H9 (cell line): ENCODE data around the gene SNHG17. TPM values are rescaled to one million over a fixed set of nuclear protein-coding genes. Genes with fewer than 3 reads are reported as not detected.
A peak's percentile ranks its signal among the peaks of the same experiment; 100 is the strongest.

ENCODE experiments used
- DNase-seq: peaks from one replicate; pipeline ENCODE4 v3.0.0-alpha.2; 2017
- H2AFZ ChIP-seq: one replicate; pipeline ENCODE4 v1.6.1; 2013; ENCODE audit warnings: mild to moderate bottlenecking, low read length, control low read depth, moderate library complexity
- H2AK5ac ChIP-seq: 2 replicates; pipeline ENCODE4 v1.6.1; 2013; ENCODE audit warnings: low read length, control low read depth, mixed read lengths; ENCODE audit not compliant: insufficient read length
- H2BK120ac ChIP-seq: one replicate; pipeline ENCODE4 v1.6.1; 2013; ENCODE audit warnings: low read depth, mild to moderate bottlenecking, low read length, control low read depth, inconsistent platforms; ENCODE audit not compliant: poor library complexity, severe bottlenecking
- H2BK12ac ChIP-seq: 2 replicates; pipeline ENCODE4 v1.6.1; 2013; ENCODE audit warnings: low read length, control low read depth, mixed read lengths, low read depth; ENCODE audit not compliant: insufficient read length
- H2BK15ac ChIP-seq: 2 replicates; pipeline ENCODE4 v1.6.1; 2013; ENCODE audit warnings: low read depth, low read length, control low read depth
- H2BK20ac ChIP-seq: one replicate; pipeline ENCODE4 v1.6.1; 2013; ENCODE audit warnings: low read depth, mild to moderate bottlenecking, low read length, control low read depth, inconsistent platforms; ENCODE audit not compliant: poor library complexity, severe bottlenecking
- H2BK5ac ChIP-seq: 2 replicates; pipeline ENCODE4 v1.6.1; 2013; ENCODE audit warnings: low read length, control low read depth, mixed read lengths; ENCODE audit not compliant: insufficient read length
- H3K14ac ChIP-seq: 2 replicates; pipeline ENCODE4 v1.6.1; 2013; ENCODE audit warnings: low read length, control low read depth; ENCODE audit not compliant: insufficient read depth
- H3K18ac ChIP-seq: 2 replicates; pipeline ENCODE4 v1.6.1; 2013; ENCODE audit warnings: low read depth, mild to moderate bottlenecking, mixed read lengths, low read length, control low read depth; ENCODE audit not compliant: insufficient read length
- H3K23ac ChIP-seq: 2 replicates; pipeline ENCODE4 v1.6.1; 2013; ENCODE audit warnings: low read length, control low read depth, mixed read lengths, low read depth; ENCODE audit not compliant: insufficient read length
- H3K23me2 ChIP-seq: 2 replicates; pipeline ENCODE4 v1.6.1; 2013; ENCODE audit warnings: low read depth, mild to moderate bottlenecking, mixed read lengths, low read length, control low read depth; ENCODE audit not compliant: insufficient read length, poor library complexity, severe bottlenecking
- H3K27ac ChIP-seq: 2 replicates; pipeline ENCODE4 v1.5.1; 2013; ENCODE audit warnings: low read length, control low read depth, mixed read lengths, low read depth; ENCODE audit not compliant: insufficient read length
- H3K27me3 ChIP-seq: 2 replicates; pipeline ENCODE4 v1.6.1; 2013; ENCODE audit warnings: low read length, control low read depth, inconsistent platforms; ENCODE audit not compliant: insufficient read depth
- H3K4ac ChIP-seq: 2 replicates; pipeline ENCODE4 v1.6.1; 2013; ENCODE audit warnings: low read depth, mild to moderate bottlenecking, control low read depth, inconsistent platforms, low read length, moderate library complexity
- H3K4me1 ChIP-seq: 2 replicates; pipeline ENCODE4 v1.6.1; 2013; ENCODE audit warnings: low read length, control low read depth, inconsistent platforms; ENCODE audit not compliant: insufficient read depth
- H3K4me2 ChIP-seq: 2 replicates; pipeline ENCODE4 v1.6.1; 2013; ENCODE audit warnings: low read length, control low read depth, mixed read lengths; ENCODE audit not compliant: insufficient read length, insufficient read depth
- H3K56ac ChIP-seq: 2 replicates; pipeline ENCODE4 v1.6.1; 2013; ENCODE audit warnings: low read depth, mild to moderate bottlenecking, mixed read lengths, low read length, control low read depth; ENCODE audit not compliant: insufficient read length
- H3K79me1 ChIP-seq: 2 replicates; pipeline ENCODE4 v1.6.1; 2013; ENCODE audit warnings: low read depth, mild to moderate bottlenecking, moderate library complexity, low read length, control low read depth, inconsistent platforms; ENCODE audit not compliant: insufficient read depth, poor library complexity, severe bottlenecking
- H3K79me2 ChIP-seq: 2 replicates; pipeline ENCODE4 v1.6.1; 2013; ENCODE audit warnings: low read length, control low read depth, inconsistent platforms; ENCODE audit not compliant: insufficient read depth
- H3K9ac ChIP-seq: 2 replicates; pipeline ENCODE4 v1.6.1; 2013; ENCODE audit warnings: low read length, control low read depth, mixed read lengths; ENCODE audit not compliant: insufficient read length; ENCODE audit errors: extremely low read depth
- H3K9me3 ChIP-seq: one replicate; pipeline ENCODE4 v1.6.1; 2013; ENCODE audit warnings: low read depth, low read length, inconsistent platforms; ENCODE audit not compliant: control insufficient read depth
- H3T11ph ChIP-seq: one replicate; pipeline ENCODE4 v1.6.1; 2013; ENCODE audit warnings: mild to moderate bottlenecking, low read length, control low read depth, inconsistent platforms
- H4K20me1 ChIP-seq: one replicate; pipeline ENCODE4 v1.6.1; 2013; ENCODE audit not compliant: control insufficient read depth, insufficient read length, insufficient read depth
- H4K5ac ChIP-seq: 2 replicates; pipeline ENCODE4 v1.6.1; 2013; ENCODE audit warnings: low read depth, mild to moderate bottlenecking, mixed read lengths, low read length, control low read depth; ENCODE audit not compliant: insufficient read length
- H4K8ac ChIP-seq: replicated peaks from 2 replicates; pipeline ENCODE4 v1.6.1; 2013; ENCODE audit warnings: low read length, control low read depth, mixed read lengths, low read depth; ENCODE audit not compliant: insufficient read length
- H4K91ac ChIP-seq: 2 replicates; pipeline ENCODE4 v1.6.1; 2013; ENCODE audit warnings: low read depth, mild to moderate bottlenecking, moderate library complexity, mixed read lengths, low read length, control low read depth; ENCODE audit not compliant: insufficient read length
- H3K27ac Mint-ChIP-seq, 3 experiments: 2 replicates in 2 of 3; 3 replicates in 1 of 3; pipeline ENCODE4 v1.8.0; 2020 to 2021; ENCODE audit warnings: mixed read lengths in 3 of 3, mild to moderate bottlenecking in 1 of 3, moderate library complexity in 1 of 3
- H3K27me3 Mint-ChIP-seq: 2 replicates; pipeline ENCODE4 v1.8.0; 2021; ENCODE audit warnings: low read depth, mild to moderate bottlenecking, moderate library complexity, mixed read lengths
- H3K36me3 Mint-ChIP-seq, 3 experiments: 2 replicates in 2 of 3; 3 replicates in 1 of 3; pipeline ENCODE4 v1.8.0; 2020 to 2021; ENCODE audit warnings: low read depth in 3 of 3, mixed read lengths in 3 of 3; ENCODE audit not compliant: insufficient read depth in 1 of 3
- H3K4me1 Mint-ChIP-seq, 2 experiments: 2 replicates each; pipeline ENCODE4 v1.8.0; 2020; ENCODE audit warnings: mixed read lengths in 2 of 2
- H3K4me3 Mint-ChIP-seq, 2 experiments: 2 replicates in 1 of 2; 3 replicates in 1 of 2; pipeline ENCODE4 v1.8.0; 2020 to 2021; ENCODE audit warnings: mild to moderate bottlenecking in 2 of 2, mixed read lengths in 2 of 2, moderate library complexity in 1 of 2
- H3K9me3 Mint-ChIP-seq, 2 experiments: 2 replicates in 1 of 2; 3 replicates in 1 of 2; pipeline ENCODE4 v1.8.0; 2020; ENCODE audit warnings: mild to moderate bottlenecking in 2 of 2, mixed read lengths in 2 of 2, moderate library complexity in 1 of 2
- CTCF ChIP-seq: fragments of 200-600 bp; sonication (generic); conservative IDR thresholded peaks from 3 replicates; pipeline ENCODE4 v1.8.0; 2021; ENCODE audit warnings: antibody characterized with exemption, mild to moderate bottlenecking
- WGBS: extraction: QIAGEN DNeasy Blood & Tissue Kit; methylation state at CpG from one replicate; pipeline ENCODE4 v1.1.7; 2013; ENCODE audit warnings: missing lambda C conversion rate, low lambda C conversion rate, mixed read lengths; ENCODE audit not compliant: insufficient read length; ENCODE audit errors: extremely low coverage; 5-methylcytosine and 5-hydroxymethylcytosine counted together
- total RNA-seq: library from RNA; stranded (reverse); gene quantifications from 2 replicates; pipeline ENCODE4 v1.2.1, GENCODE V29; 2021

Gene SNHG17
- total RNA-seq, 1 experiment from 2014 or later: 70.1 TPM

DNA sequence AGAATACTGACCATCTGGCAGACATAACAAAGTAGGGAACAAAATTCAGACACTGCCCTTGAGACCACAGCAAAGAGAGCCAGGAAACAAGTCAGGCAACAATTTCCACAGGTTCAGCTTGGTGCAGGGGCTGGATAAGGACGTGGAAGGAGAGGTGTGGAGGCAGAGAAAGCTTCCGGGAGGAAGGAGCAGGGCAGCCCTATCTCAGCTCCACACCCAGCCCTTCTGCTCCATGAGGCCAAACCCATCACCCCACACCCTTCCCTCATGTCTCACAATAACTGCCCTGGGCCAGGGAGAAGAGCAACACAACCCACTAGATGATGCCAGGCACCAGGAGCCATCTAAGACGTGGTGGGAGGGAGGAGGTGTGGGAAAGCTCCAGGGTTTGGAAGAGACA lies 5.8 kb downstream of the SNHG17 start:
- no peak overlapping the region for H2BK12ac ChIP-seq
- no peak overlapping the region for H3K56ac ChIP-seq
- peaks cover 25 to 26% of the 10 kb centered on the region in 2 experiments for H3K4me1 Mint-ChIP-seq
- no peak for TF ChIP-seq CTCF
- H3K4ac ChIP-seq: no peak overlapping the region
- no peak overlapping the region for H2BK120ac ChIP-seq
- H3K4me1 ChIP-seq: peaks cover 2% of the 10 kb centered on the region; the same call in 1 of the 2 replicates
- H3T11ph ChIP-seq: no peak overlapping the region
- H4K8ac ChIP-seq: no peak overlapping the region
- no CpG with 5 or more reads among the region's 3 CpGs for WGBS
- peaks cover 19% of the 10 kb centered on the region for H3K79me1 ChIP-seq
- no peak overlapping the region for H4K5ac ChIP-seq
- no peak overlapping the region for H2AK5ac ChIP-seq
- no peaks in the 10 kb centered on the region for H3K27me3 ChIP-seq
- H3K9ac ChIP-seq: no peak overlapping the region
- no peak overlapping the region for H4K91ac ChIP-seq
- H2BK20ac ChIP-seq: no peak overlapping the region
- no peak overlapping the region for H3K14ac ChIP-seq
- no peak overlapping the region for H2AFZ ChIP-seq
- H3K4me2 ChIP-seq: no peak overlapping the region
- no peak overlapping the region for H3K18ac ChIP-seq
- no peak for DNase-seq
- H2BK15ac ChIP-seq: no peak overlapping the region
- H3K27me3 Mint-ChIP-seq: no peaks in the 10 kb centered on the region; the same call in 1 of the 2 replicates
- no peaks in the 10 kb centered on the region for H3K9me3 ChIP-seq
- no peak overlapping the region for H3K27ac ChIP-seq
- H2BK5ac ChIP-seq: no peak overlapping the region
- peaks cover 88 to 99% (median 97%) of the 10 kb centered on the region in 3 experiments for H3K36me3 Mint-ChIP-seq
- H3K27ac Mint-ChIP-seq: peak overlapping the region in 2 of 3 experiments; percentile 44 to 47; a peak in 1 of 7 replicates
- H3K9me3 Mint-ChIP-seq: no peaks in the 10 kb centered on the region
- peaks cover 6% of the 10 kb centered on the region for H3K23me2 ChIP-seq
- peak overlapping the region in 1 of 2 experiments; percentile 28; a peak in 1 of 5 replicates for H3K4me3 Mint-ChIP-seq
- H3K23ac ChIP-seq: no peak overlapping the region
- peaks cover 42% of the 10 kb centered on the region; the same call in 1 of the 2 replicates for H3K79me2 ChIP-seq
- H4K20me1 ChIP-seq: peaks cover 5% of the 10 kb centered on the region
